ENCODE measurements around the gene ZNRF4.

The ZNRF4 gene

GRCh38 chr19:5445071-5445470 lies 10.1 kb upstream of the ZNRF4 start:
- no peak overlapping the region for H4K8ac ChIP-seq (ENCODE audit: low read depth, low read length)

GRCh38 chr19:5445561-5446055 lies 9.6 kb upstream of the ZNRF4 start:
- no peaks in the 10 kb centered on the region for H3K36me3 ChIP-seq (ENCODE audit: control insufficient read depth, insufficient read depth, low read length)
- H2BK120ac ChIP-seq (ENCODE audit: low read depth, low read length), result no peak overlapping the region
- DNase-seq, result no peak
- H3K4me1 ChIP-seq (ENCODE audit: control insufficient read depth, low read depth, low read length), result no peaks in the 10 kb centered on the region
- WGBS (ENCODE audit: extremely low coverage, insufficient coverage, low lambda C conversion rate), result no CpG with 5 or more reads among the region's 5 CpGs
- no peak overlapping the region for H4K5ac ChIP-seq (ENCODE audit: low read length)
- H4K8ac ChIP-seq (ENCODE audit: low read depth, low read length), result no peak overlapping the region
- H2BK5ac ChIP-seq (ENCODE audit: low read length), result no peak overlapping the region
- H3K56ac ChIP-seq (ENCODE audit: low read length), result no peak overlapping the region
- H3K27me3 ChIP-seq (ENCODE audit: insufficient read depth, low read length, poor library complexity), result no peaks in the 10 kb centered on the region
- H3K27ac ChIP-seq (ENCODE audit: low read depth, low read length), result no peak overlapping the region
- H2AK5ac ChIP-seq (ENCODE audit: low read length), result no peak overlapping the region
- H2BK15ac ChIP-seq (replicated peaks; ENCODE audit: low read depth), result no peak overlapping the region
- H3K4me3 ChIP-seq (ENCODE audit: low read length), result no peak overlapping the region
- H3K18ac ChIP-seq (ENCODE audit: low read length), result no peak overlapping the region
- no peak overlapping the region for H3K23ac ChIP-seq (ENCODE audit: low read length)
- no peak overlapping the region for H3K4ac ChIP-seq (ENCODE audit: low read depth, low read length)
- H3K79me1 ChIP-seq (ENCODE audit: low read length), result no peaks in the 10 kb centered on the region
- no peaks in the 10 kb centered on the region for H3K79me2 ChIP-seq (ENCODE audit: control insufficient read depth, insufficient read depth, low read length)
- no peak overlapping the region for H3K9ac ChIP-seq (ENCODE audit: low read length)
- no peak overlapping the region for H3K4me2 ChIP-seq (ENCODE audit: low read length)

More at GRCh38 chr19:5445071-5445470, 10.1 kb upstream of the ZNRF4 start:
- Histone ChIP-seq H3K27ac (ENCODE audit: low read depth, low read length) (no peak overlapping the region), H3K23ac (ENCODE audit: low read length) (no peak overlapping the region), H3K9ac (ENCODE audit: low read length) (no peak overlapping the region), H2BK120ac (ENCODE audit: low read depth, low read length) (no peak overlapping the region), H3K4me3 (ENCODE audit: low read length) (no peak overlapping the region), H3K27me3 (ENCODE audit: insufficient read depth, low read length, poor library complexity) (no peaks in the 10 kb centered on the region), H3K4me2 (ENCODE audit: low read length) (no peak overlapping the region), H3K18ac (ENCODE audit: low read length) (no peak overlapping the region), H3K36me3 (ENCODE audit: control insufficient read depth, insufficient read depth, low read length) (no peaks in the 10 kb centered on the region), H2AK5ac (ENCODE audit: low read length) (no peak overlapping the region), H4K5ac (ENCODE audit: low read length) (no peak overlapping the region), H2BK15ac (replicated peaks; ENCODE audit: low read depth) (no peak overlapping the region), H3K79me2 (ENCODE audit: control insufficient read depth, insufficient read depth, low read length) (no peaks in the 10 kb centered on the region), H2BK5ac (ENCODE audit: low read length) (no peak overlapping the region), H3K4me1 (ENCODE audit: control insufficient read depth, low read depth, low read length) (no peaks in the 10 kb centered on the region), H3K56ac (ENCODE audit: low read length) (no peak overlapping the region), H3K79me1 (ENCODE audit: low read length) (no peaks in the 10 kb centered on the region), H3K4ac (ENCODE audit: low read depth, low read length) (no peak overlapping the region)
- no CpG with 5 or more reads among the region's 2 CpGs for WGBS (ENCODE audit: extremely low coverage, insufficient coverage, low lambda C conversion rate)
- no peak for DNase-seq

- WGBS (ENCODE audit: extremely low coverage, insufficient coverage, low lambda C conversion rate), result no CpG with 5 or more reads among the region's 15 CpGs
- H2BK5ac ChIP-seq (ENCODE audit: low read length), result no peak overlapping the region
- no peak overlapping the region for H2BK120ac ChIP-seq (ENCODE audit: low read depth, low read length)
- no peak overlapping the region for H3K4ac ChIP-seq (ENCODE audit: low read depth, low read length)
- H4K8ac ChIP-seq (ENCODE audit: low read depth, low read length), result no peak overlapping the region
- H3K4me1 ChIP-seq (ENCODE audit: control insufficient read depth, low read depth, low read length), result no peaks in the 10 kb centered on the region
- no peaks in the 10 kb centered on the region for H3K79me1 ChIP-seq (ENCODE audit: low read length)
- H3K56ac ChIP-seq (ENCODE audit: low read length), result no peak overlapping the region
- no peak overlapping the region for H3K18ac ChIP-seq (ENCODE audit: low read length)
- no peak overlapping the region for H4K5ac ChIP-seq (ENCODE audit: low read length)
- H2AK5ac ChIP-seq (ENCODE audit: low read length), result no peak overlapping the region
- no peaks in the 10 kb centered on the region for H3K79me2 ChIP-seq (ENCODE audit: control insufficient read depth, insufficient read depth, low read length)
- H3K4me2 ChIP-seq (ENCODE audit: low read length), result no peak overlapping the region
- no peaks in the 10 kb centered on the region for H3K36me3 ChIP-seq (ENCODE audit: control insufficient read depth, insufficient read depth, low read length)
- no peak overlapping the region for H3K23ac ChIP-seq (ENCODE audit: low read length)
- H2BK15ac ChIP-seq (replicated peaks; ENCODE audit: low read depth), result no peak overlapping the region
- H3K9ac ChIP-seq (ENCODE audit: low read length), result no peak overlapping the region
- DNase-seq, result peak; percentile 48
- no peak overlapping the region for H3K4me3 ChIP-seq (ENCODE audit: low read length)
- no peaks in the 10 kb centered on the region for H3K27me3 ChIP-seq (ENCODE audit: insufficient read depth, low read length, poor library complexity)
- no peak overlapping the region for H3K27ac ChIP-seq (ENCODE audit: low read depth, low read length)
Observed at GRCh38 chr19:5447700-5448311, 7.4 kb upstream of the ZNRF4 start.

DNA sequence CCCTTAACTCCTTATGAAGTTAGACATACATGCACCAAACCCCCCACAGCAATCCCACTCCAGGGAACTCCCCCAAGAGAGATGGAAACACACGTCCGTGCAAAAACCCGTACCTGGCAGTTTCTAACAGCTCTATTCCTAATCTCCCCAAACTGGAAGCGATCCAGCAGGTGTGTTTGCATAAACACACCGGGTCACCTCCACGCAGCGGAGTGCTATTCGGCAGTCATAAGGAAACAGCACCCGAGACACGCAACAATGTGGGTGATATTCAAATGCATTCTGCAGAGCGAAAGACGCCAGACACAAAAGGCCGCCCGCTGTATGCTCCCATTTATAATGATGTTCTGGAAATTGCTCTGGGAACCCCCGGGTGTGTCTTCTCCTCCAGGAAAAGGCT lies 6.8 kb upstream of the ZNRF4 start:
- WGBS (ENCODE audit: extremely low coverage, insufficient coverage, low lambda C conversion rate), result no CpG with 5 or more reads among the region's 15 CpGs
- H3K9ac ChIP-seq (ENCODE audit: low read length), result no peak overlapping the region

GRCh38 chr19:5450482-5451126 lies 4.6 kb upstream of the ZNRF4 start:
- Histone ChIP-seq H3K36me3 (ENCODE audit: control insufficient read depth, insufficient read depth, low read length) (no peaks in the 10 kb centered on the region), H3K18ac (ENCODE audit: low read length) (no peak overlapping the region), H3K27me3 (ENCODE audit: insufficient read depth, low read length, poor library complexity) (no peaks in the 10 kb centered on the region), H3K23ac (ENCODE audit: low read length) (no peak overlapping the region), H2BK15ac (replicated peaks; ENCODE audit: low read depth) (no peak overlapping the region), H3K79me2 (ENCODE audit: control insufficient read depth, insufficient read depth, low read length) (no peaks in the 10 kb centered on the region), H3K4me1 (ENCODE audit: control insufficient read depth, low read depth, low read length) (no peaks in the 10 kb centered on the region), H2BK5ac (ENCODE audit: low read length) (no peak overlapping the region), H2AK5ac (ENCODE audit: low read length) (no peak overlapping the region), H3K9ac (ENCODE audit: low read length) (no peak overlapping the region), H4K8ac (ENCODE audit: low read depth, low read length) (no peak overlapping the region), H3K4me2 (ENCODE audit: low read length) (no peak overlapping the region), H4K5ac (ENCODE audit: low read length) (no peak overlapping the region), H3K4ac (ENCODE audit: low read depth, low read length) (no peak overlapping the region), H3K4me3 (ENCODE audit: low read length) (no peak overlapping the region), H2BK120ac (ENCODE audit: low read depth, low read length) (no peak overlapping the region), H3K27ac (ENCODE audit: low read depth, low read length) (no peak overlapping the region), H3K56ac (ENCODE audit: low read length) (no peak overlapping the region), H3K79me1 (ENCODE audit: low read length) (no peaks in the 10 kb centered on the region)
- no peak for DNase-seq
- no CpG with 5 or more reads among the region's 9 CpGs for WGBS (ENCODE audit: extremely low coverage, insufficient coverage, low lambda C conversion rate)

More for the DNA sequence above, 6.8 kb upstream of the ZNRF4 start:
- Histone ChIP-seq H3K4me2 (ENCODE audit: low read length) (no peak overlapping the region), H3K79me2 (ENCODE audit: control insufficient read depth, insufficient read depth, low read length) (no peaks in the 10 kb centered on the region), H3K4me3 (ENCODE audit: low read length) (no peak overlapping the region), H3K23ac (ENCODE audit: low read length) (no peak overlapping the region), H3K18ac (ENCODE audit: low read length) (no peak overlapping the region), H4K5ac (ENCODE audit: low read length) (no peak overlapping the region), H3K27ac (ENCODE audit: low read depth, low read length) (no peak overlapping the region), H2AK5ac (ENCODE audit: low read length) (no peak overlapping the region), H2BK5ac (ENCODE audit: low read length) (no peak overlapping the region), H3K27me3 (ENCODE audit: insufficient read depth, low read length, poor library complexity) (no peaks in the 10 kb centered on the region), H3K4me1 (ENCODE audit: control insufficient read depth, low read depth, low read length) (no peaks in the 10 kb centered on the region), H3K79me1 (ENCODE audit: low read length) (no peaks in the 10 kb centered on the region), H2BK120ac (ENCODE audit: low read depth, low read length) (no peak overlapping the region), H4K8ac (ENCODE audit: low read depth, low read length) (no peak overlapping the region), H2BK15ac (replicated peaks; ENCODE audit: low read depth) (no peak overlapping the region), H3K56ac (ENCODE audit: low read length) (no peak overlapping the region), H3K4ac (ENCODE audit: low read depth, low read length) (no peak overlapping the region), H3K36me3 (ENCODE audit: control insufficient read depth, insufficient read depth, low read length) (no peaks in the 10 kb centered on the region)
- no peak for DNase-seq
